Dedifferentiated amniotic fluid mesenchymal stem cell (primary cell): Measurements from ENCODE around the gene FBXW9.
"Not testable (repeated sequence)": the region's sequence is repeated elsewhere in the genome, so short reads cannot be mapped to it uniquely, and the experiment has no call there.

Experiments used
- DNase-seq: peaks from one replicate; pipeline ENCODE4 v3.0.0-alpha.2; 2016; ENCODE audit errors: extremely low spot score

The FBXW9 gene

DNA sequence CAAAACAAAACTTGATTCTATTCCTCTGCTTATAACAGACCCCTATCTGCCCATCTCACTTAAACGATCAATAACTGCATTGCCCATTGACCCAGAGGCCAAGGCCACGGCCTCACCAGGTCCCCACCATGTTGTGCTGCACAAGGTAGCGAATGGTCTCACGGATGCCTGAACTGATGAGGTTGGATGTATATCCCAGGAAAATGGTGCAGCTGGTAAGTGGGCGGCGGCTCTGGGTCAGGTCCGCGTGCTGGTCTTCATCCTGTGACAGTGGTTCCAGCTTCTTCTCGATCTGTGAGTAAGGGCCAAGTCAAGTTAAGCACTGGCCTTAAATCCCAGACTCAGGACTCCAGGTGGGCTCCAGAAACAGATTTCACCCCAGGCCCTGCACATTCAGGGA lies 16.4 kb downstream of the FBXW9 start:
- DNase-seq: no peak

DNA sequence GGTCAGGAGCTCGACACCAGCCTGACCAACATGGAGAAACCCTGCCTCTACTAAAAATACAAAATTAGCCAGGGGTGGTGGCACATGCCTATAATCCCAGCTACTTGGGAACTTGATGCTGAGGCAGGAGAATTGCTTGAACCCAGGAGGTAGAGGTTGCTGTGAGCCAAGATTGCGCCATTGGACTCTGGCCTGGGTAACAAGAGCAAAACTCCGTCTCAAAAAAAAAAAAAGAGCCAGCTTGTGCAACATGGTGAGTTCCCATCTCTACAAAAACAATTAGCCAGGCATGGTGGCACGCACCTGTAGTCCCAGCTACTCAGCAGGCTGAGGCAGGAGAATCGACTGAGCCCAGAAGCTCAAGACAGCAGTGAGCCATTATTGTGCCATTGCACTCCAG lies 18.4 kb downstream of the FBXW9 start:
- not testable (repeated sequence) for DNase-seq

DNA sequence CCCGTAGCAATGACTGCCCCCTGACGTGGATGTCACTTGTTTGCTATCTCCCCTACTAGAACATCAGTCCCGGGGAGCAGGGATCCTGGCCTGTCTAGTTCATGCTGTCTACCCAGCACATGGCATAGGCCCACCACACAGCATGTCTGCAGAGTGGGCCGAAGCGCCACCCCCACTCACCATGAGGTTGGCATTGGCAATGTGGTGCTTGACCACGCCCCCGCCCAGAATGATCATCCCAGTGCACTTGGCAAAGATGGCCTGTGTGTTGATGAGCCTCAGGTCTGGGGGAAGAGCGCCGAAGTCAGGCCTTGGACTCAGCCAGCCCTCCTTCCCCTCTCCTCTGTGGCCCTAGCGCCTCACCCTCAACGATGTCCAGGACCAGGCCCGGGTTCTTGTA lies 19.5 kb downstream of the FBXW9 start:
- no peak for DNase-seq

DNA sequence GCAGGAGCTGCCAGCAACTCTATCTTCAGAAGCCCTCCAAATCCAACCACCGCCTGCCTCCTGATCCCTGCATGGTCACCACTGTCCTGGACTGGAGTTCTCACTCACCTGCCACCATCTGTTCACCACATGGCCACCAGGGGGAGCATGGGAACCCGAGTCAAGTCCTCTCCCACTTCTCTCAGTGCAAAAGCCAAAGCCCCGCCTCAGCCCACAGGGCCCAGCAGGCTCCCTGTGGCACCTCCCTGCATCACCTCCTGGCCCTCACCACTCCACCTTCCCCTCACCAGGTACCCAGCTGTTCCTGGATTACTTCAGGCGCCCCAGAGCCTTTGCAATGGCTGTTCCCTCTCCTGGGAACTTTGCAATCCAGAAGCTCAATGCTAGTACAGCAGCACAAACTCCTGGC lies 20.0 kb downstream of the FBXW9 start:
- peak; percentile 63 for DNase-seq

DNA sequence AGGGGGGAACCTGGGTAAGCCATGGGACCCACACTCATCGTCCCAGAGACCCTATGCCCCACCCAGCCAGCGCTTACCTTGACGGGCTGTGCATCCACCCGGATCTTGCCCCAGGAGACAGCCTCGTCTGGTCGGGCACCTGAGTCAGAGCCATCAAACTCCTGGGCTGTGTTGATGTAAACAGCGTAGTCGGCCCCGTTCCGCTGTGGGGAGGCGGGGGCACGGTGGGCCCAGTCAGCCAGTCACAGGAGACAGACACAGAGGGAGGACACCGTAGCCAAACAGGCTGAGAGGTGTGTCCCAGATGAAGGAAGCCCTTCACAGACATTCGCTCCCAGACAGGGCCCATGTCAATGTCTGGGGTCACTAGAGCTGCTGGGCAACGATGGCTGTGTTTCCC lies 20.5 kb downstream of the FBXW9 start:
- DNase-seq: no peak

DNA sequence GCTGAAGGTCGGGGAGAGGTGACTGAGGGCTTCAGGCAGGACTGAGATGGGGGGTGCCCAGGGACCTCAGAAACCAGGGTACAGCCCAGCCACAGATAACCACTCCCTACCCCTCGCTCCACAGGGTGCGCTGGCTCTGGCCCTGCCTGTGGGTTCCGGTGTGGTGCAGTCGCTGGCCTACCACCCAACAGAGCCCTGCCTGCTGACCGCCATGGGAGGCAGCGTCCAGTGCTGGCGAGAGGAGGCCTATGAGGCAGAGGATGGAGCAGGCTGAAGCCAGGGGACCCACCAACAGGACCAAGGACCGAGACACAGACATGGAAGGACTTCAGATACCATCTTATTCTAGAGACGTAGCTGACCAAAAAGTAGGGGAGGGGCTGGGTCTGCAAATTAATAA lies 21.0 kb downstream of the FBXW9 start:
- DNase-seq: no peak

DNA sequence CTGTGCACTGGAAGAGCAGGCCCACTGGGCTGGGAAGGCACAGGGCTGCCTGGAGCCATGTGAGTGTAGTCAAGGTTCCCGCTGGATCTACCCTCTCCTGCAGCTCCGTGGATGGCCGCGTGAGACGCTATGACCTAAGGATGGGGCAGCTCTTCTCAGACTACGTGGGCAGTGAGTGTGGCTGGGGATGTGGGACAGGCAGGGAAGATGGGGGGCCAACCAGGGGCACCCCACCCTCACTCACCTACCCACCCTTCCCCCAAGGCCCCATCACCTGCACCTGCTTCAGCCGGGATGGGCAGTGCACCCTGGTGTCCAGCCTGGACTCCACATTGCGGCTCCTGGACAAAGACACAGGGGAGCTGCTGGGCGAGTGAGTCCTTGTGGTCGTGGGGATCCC lies 23.7 kb downstream of the FBXW9 start:
- DNase-seq: no peak

DNA sequence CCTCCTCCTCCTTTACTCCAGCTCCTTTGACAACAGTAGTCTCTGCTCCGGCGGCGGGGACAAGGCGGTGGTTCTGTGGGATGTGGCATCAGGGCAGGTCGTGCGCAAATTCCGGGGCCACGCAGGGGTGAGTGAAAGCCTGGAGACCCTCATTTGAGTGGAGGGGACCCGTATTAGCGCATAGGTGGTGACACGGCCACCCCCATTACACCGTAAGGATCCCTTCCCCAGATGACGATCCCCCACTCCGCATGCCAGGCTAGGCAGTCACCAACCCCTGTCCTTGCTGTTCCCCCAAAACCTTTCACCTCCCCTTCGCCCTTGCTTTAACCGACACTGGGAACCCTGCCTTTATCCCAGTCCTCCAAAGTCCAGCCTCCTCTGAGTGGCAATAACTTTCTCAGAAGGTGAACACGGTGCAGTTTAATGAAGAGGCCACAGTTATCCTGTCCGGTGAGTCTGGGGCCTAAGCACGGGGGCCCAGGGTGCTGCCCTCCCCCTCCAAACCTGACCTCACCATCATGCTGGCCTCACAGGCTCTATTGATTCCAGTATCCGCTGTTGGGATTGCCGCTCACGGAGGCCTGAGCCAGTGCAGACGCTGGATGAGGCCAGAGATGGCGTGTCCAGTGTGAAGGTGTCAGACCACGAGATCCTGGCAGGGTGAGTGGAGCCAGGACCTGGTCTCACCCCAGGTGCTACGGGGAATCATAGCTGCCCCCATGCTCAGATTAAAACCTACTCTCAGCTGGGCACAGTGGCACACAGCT lies 26.1 kb downstream of the FBXW9 start:
- DNase-seq: no peak

DNA sequence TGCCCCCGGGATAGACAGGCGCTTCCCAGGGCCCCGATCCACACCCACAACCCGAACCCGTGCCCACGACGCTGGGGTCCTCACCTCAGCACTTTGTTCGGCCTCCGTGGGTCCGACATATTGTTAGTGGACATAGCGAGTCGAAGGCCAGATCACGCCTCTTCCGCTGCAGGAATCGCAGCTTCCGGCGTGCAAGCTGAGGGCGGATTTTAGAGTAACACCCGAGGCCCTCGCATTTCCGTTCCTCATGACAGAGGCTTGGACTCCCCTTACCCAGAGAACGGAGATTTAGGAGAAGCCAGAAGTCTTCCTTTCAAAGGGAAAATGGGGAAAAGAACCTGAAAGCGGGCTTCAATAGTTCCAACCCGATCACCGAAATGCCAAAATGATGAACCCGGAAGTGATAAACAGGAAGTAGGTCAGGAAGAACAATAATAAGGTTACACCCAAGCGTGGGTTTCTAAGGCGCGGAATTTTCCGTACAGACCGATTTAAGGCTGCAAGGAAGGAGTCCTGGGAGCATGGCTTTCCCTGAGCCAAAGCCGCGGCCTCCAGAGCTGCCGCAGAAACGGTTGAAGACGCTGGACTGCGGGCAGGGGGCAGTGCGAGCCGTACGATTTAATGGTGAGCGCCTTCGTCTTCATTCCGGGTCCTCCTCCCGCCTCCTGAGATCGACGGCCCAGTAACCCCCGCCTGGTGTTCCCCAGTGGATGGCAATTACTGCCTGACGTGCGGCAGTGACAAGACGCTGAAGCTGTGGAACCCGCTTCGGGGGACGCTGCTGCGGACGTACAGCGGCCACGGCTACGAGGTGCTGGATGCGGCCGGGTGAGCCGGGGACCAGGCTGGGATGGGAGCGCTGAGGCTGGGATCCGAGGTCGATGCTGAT lies 26.9 kb downstream of the FBXW9 start:
- peak; percentile 78 for DNase-seq

DNA sequence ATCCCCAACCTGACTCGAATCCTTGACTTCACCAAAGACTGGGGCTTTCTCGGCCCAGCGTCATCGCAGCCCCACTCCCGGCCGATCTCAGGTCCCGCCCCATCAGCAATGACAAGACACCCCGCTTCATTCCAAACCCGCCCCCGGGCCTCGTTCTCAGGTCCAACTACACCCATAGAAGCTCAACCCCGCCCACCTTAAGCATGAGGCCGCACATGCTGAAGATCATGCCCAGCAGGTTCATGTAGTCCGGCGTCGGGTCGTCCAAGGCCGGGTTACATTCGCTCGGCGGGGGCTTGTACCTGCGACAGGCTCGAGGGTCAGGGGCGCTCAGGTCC lies 27.5 kb downstream of the FBXW9 start:
- DNase-seq: peak; percentile 46

DNA sequence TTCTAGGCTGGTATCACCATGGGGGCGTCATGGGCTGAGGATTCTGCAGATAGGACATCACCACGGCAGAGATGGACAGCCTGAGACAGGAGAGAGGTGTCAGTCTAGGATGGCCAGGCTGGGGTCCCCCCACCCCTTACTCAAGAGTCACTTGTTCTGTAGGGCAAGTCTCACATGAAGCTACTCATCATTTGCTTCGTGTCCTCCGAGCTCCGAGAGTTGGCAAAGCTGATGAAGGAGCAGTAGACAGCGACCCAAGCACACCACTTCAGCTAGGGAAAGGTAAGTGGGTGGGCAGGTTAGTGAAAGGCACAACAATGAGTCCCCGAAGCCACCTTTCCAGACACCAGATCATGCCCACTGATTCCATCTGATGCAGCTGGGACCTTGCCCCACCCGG lies 28.1 kb downstream of the FBXW9 start:
- no peak for DNase-seq

DNA sequence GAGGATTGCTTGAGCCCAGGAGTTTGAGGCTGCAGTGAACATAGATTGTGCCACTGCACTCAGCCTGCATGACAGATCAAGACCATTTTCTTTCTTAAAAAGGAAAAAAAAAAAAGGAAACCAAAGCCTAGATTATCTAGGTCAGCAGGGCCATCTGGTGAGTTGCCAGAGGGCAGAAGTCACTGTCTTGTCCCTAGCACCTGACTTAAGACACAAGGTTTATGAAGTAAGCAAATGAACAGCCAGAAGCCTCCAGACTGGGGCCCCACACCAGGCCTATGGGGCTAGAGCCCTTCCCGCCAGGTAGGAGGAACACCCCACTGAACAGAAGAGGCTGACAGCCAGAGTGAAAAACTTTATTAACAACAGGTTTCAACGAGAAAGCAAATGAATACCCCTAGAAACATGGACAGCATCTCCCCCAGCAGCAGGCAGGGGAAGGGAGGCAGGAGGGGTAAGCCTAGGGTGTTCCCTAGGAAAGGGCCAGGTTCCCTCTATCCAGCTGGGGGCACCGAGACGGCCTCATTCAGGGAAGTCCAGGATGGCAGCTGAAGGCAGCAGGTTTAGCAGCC lies 28.6 kb downstream of the FBXW9 start:
- DNase-seq: no peak

DNA sequence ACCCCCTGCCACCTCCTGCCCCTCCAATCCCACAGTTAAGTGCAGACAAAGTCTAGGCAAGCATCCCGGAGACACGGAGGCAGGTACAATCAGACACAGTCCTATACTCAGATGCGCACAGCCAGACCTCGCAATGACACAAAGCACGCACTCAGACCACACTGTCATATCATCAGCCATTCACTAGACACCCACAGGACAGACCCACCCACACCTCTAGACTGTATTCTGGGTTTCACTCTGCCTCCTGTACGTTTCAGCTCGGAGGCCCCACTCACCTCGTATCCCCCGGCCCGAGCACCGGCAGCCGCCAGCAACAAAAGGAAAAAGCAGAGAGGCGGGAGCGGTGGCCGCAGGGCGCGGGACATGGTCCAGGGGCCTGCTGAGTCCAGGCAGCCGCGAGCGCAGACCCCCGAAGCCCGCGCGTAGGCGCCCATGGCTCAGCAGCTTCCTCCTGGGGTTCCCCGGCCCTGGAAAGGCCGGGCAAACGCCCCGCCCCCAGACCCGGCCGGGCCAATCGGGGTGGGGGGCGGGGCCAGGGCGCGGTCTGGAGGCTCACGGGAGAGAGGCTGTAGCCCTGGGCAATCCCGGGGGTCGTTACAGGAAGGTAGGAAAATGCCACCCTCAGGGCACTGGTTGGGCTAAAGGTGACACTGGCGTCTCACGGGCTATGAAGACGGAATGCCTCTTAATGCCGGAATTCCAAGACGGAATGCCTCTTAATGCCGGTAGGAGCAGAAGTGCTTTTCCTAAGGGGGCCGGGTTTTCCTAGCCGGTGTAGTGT lies 30.0 kb downstream of the FBXW9 start, which contains the start of the genes MAN2B1 and WDR83:
TSS of gene MAN2B1 (minus strand) at position 478 of the 784 bp plus-strand sequence. CDS start at position 437, 41 bp downstream.
TSS of gene WDR83 (plus strand) at position 543 of the 784 bp plus-strand sequence. CDS start 2,984 bp downstream, outside the sequence.
- peak; percentile 62 for DNase-seq

DNA sequence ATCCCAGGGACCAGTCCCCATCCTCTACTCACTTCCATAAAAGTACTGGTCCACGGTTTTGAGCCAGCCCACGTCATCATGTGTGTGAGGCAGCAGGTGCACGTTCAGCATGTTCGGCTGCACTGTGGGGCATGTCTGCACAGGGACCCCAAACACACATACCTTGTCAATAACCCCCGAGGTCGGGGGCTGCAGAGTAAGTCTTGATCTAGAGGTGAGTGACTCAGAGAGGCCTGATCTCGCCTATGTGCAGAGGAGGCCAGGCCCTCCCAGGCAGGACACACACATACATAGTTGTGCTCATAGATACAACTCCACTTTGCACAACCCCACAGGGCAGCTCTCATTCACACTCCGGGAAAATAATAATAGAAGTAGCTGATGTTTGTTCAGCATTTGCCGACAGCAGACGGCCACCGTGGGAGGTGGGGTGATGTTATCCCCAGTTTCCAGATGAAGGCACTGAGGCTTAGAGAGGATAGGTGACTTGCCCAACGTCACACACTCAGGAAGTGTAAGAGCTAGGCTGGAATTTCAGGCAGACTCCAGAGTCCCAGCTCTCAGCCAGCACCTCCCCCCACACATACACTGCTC lies 30.7 kb downstream of the FBXW9 start:
- no peak for DNase-seq

DNA sequence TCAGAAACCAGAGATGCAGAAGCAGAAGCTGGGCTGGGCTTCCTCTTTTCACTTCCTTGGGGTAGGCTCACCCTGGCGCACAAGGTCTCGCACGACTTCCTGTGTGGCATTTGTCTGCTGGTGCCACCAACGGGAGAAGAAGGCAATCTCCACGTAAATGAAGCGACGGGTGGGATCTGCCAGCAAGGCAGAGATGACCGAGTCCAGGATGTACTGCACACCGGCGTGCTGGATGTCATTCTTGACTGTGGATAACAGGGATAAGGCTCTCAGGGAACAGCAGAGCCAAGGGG lies 31.2 kb downstream of the FBXW9 start:
- DNase-seq: no peak

DNA sequence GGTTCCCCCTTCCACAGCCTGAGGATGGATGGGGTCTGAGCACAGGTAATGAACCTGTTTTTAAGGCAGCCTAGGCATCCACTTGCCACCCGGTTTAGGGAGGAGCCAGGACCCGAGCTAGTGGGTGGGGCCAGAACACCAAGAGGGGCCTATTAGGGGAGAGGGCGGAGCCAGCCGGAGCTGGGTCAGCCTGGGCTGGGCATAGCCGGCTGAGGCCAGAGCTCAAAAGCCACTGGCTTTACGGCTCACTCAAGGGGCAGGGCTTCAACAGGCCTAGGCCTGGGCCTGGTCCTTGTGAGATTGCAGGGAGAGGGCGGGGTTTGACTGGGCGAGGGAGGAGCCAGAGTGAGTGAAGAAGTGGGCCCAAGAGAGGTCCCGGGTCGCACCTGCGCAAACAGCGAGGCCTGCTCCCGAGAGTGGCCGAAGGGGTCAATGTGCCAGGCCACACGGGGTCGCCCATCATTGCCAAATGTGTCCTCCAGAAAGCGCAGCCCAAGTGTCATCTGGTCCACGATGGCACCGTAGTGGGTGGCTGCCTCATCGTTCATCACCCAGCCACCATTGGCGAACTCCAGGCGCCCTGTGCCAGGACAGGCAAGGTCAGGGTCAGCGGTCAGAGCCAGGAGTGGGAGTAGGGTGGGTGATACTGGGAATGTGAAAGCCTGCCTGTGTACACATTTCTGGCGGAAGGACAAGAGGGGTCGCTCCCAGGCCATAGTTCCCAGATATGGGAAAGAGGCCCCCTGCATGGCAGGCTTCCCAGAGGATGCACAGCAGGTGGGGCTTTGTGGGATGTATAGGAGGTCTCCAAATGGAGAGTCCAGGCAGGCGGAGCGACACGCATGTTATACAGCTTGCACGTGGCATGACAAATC lies 31.8 kb downstream of the FBXW9 start:
- no peak for DNase-seq

DNA sequence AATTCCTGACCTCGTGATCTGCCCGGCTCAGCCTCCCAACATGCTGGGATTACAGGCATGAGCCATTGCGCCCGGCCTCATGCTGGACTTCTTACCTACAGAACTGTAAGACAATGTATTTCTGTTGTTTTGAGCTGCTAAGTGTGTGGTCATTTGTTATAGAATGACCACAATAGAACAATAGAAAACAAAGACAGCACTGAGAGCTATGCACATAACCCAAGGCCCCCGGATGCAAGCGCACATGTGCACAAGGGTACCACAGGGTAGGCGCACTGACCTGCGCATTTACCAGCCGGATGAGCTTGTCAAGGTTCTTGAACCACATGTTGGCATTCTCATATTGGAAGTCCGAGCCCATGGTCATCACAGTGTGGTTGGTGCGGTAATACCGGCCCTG lies 35.5 kb downstream of the FBXW9 start:
- DNase-seq: no peak

DNA sequence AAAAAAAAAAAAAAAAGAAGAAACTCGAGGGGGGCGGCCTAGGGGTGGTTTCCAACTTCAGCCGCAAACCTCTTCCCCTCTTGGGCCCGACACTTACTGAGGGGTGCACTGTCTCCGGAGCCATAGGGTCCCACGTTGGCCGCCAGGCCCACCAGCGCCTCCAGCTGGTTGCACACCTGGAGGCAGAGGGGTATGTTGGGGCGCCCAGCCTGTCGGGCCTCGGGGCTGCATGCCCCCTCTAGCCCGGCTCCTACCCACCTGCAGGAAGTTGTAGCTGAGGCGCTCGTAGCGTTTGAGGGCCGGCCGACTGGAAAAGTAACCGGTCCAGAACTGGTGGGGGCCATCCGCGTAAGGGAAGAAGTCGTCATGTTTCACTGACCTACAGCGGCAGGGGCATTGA lies 38.5 kb downstream of the FBXW9 start:
- DNase-seq: no peak

DNA sequence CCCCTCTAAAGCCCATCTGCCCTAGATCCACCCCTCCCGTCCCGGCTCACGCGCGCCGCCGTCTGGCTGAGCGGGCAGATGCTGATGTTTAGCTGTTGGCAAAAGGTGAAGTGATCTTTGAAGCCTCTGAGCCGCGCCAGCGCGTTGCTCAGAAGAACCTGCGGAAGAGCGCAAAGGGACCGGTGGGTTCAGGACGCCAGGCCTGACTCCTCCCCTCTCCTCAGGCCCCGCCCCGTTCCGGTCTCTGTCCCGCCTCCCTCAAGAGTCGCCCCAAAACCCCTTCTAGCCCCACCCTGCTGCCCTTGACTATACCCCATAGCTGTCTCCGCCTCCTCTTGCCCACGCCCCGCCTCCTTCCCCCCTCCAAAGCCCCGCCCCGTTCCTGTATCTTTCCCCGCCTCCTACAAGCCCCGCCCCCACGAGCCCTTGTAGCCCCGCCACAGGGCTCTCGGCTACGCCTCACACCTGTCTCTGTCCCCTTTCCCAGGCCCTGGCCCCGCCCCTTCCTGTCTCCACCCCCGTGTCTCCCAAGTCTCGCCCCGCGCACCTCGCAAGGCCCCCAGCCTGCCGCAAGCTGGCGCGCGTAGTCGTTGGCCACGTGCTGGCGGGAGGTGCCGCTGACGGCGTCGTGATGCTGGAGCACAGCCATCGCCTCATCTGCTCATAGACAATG lies 39.4 kb downstream of the FBXW9 start:
- DNase-seq: no peak

DNA sequence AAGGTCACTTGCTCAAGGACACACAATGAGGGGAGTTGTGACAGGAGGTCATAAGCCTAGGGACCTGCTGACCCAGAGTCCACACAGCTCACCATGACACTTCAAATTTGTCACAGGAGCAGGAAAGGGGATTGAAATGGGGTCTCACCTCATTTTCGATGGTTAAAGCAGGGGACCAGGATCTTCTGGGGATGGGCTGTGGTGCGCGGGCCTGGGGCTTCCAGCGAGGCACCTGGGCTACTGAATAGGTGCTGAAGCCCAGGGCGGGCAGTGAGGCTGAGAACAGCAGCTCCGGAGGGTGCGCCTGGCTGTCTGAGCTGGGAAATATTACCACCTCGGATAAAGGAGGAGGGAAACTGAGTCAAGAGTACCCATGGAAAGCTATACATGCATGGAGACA lies 40.9 kb downstream of the FBXW9 start:
- DNase-seq: no peak
